Ovary (tissue), 9 donors: Measurements from ENCODE around the gene EEFSEC. TPM values are rescaled to one million over a fixed set of nuclear protein-coding genes. Genes with fewer than 3 reads are reported as not detected.
A peak's percentile ranks its signal among the peaks of the same experiment; 100 is the strongest.

ENCODE experiments used
- DNase-seq, 5 donors: peaks; one replicate each; pipeline ENCODE4 v3.0.0-alpha.2; 2019 to 2020
- H3K27ac ChIP-seq, 2 donors: fragments of 200-600 bp; one replicate each; pipeline versions ENCODE4 v1.5.1 to v1.8.0; 2019 to 2022
- H3K27me3 ChIP-seq: fragments of 200-600 bp; one replicate; pipeline ENCODE4 v1.8.0; 2022
- H3K36me3 ChIP-seq: fragments of 200-600 bp; sonication (generic); one replicate; pipeline ENCODE4 v1.5.1; 2019
- H3K4me1 ChIP-seq: one replicate; pipeline ENCODE4 v1.8.1; 2013; ENCODE audit warnings: mild to moderate bottlenecking, moderate library complexity; ENCODE audit not compliant: insufficient read depth
- H3K4me3 ChIP-seq: fragments of 200-600 bp; sonication (generic); one replicate; pipeline ENCODE4 v1.5.1; 2017
- H3K9me3 ChIP-seq, 2 donors: fragments of 200-600 bp in 1 of 2; sonication (generic) in 1 of 2; one replicate each; pipeline versions ENCODE4 v1.5.1 to v1.8.1; 2013 to 2019; ENCODE audit warnings: mild to moderate bottlenecking in 1 of 2, moderate library complexity in 1 of 2
- EP300 ChIP-seq: sonication (generic); formaldehyde crosslinking; IDR thresholded peaks from one replicate; pipeline ENCODE4 v1.6.1; 2017; ENCODE audit warnings: antibody characterized with exemption
- POLR2A ChIP-seq: fragments of 450-650 bp; IDR thresholded peaks from one replicate; pipeline ENCODE4 v1.6.1; 2017; ENCODE audit warnings: antibody characterized with exemption, mild to moderate bottlenecking, moderate library complexity
- WGBS, 3 donors: extraction: QIAGEN DNeasy Blood & Tissue Kit in 1 of 3; methylation state at CpG; one replicate each; pipeline versions ENCODE4 v1.1.5 to v1.1.7; 2013 to 2017; 5-methylcytosine and 5-hydroxymethylcytosine counted together
- intact Hi-C, 4 donors: fragments of 100-400 bp; cut with DNase I; formaldehyde crosslinking; loops; one replicate each; pipeline versions ENCODE4 v1.11.0 to v1.15.1; 2022 to 2023
- polyA plus RNA-seq, 2 donors: library from polyadenylated mRNA; stranded (reverse); fragments of 200-250 nt in 1 of 2; fragments of 350-450 nt in 1 of 2; fragmentation: Illumina TruSeq in 1 of 2; extraction: RNeasy Lipid Tissue Mini Kit (QIAGEN cat#74804) in 1 of 2; gene quantifications; one replicate each; pipeline ENCODE4 v1.2.3, GENCODE V29; 2013 to 2014
- total RNA-seq, 7 donors: library from RNA; depleted of rRNA in 2 of 7; stranded (reverse); fragments of >200 nt in 2 of 7; fragmentation: NEBNext Ultra II Directional in 3 of 7; extraction: Animal tissue kit (Norgen Biotek cat#: 25700) in 3 of 7; gene quantifications; one replicate each; pipeline versions ENCODE4 v1.1.0 to v1.2.4, GENCODE V29; 2016 to 2023
- TF ChIP-seq, protein P1 (sequence below), 3 donors: fragments of 450-650 bp in 2 of 3; fragments of 200-600 bp in 1 of 3; IDR thresholded peaks; one replicate each; pipeline versions ENCODE4 v1.5.1 to v1.8.0; 2016 to 2022; ENCODE audit warnings: antibody characterized with exemption in 3 of 3, mild to moderate bottlenecking in 1 of 3
- donor health status: DM: no; HTN: no; CAD: no; lungs with moderate emphysema.
- donor health status: DM: no; HTN: no; CAD: no.
- donor health status: Bipolar disorder and iron deficiency.
- donor health status: DM: yes; HTN: yes; CAD: no.
- donor health status: DM: no; HTN: no; CAD: no.
- donor health status: DM: yes; HTN: yes; CAD: no.

The EEFSEC gene
- total and polyA plus RNA-seq, 9 donors = 6.8 to 21.0 (median 15.4) TPM

DNA sequence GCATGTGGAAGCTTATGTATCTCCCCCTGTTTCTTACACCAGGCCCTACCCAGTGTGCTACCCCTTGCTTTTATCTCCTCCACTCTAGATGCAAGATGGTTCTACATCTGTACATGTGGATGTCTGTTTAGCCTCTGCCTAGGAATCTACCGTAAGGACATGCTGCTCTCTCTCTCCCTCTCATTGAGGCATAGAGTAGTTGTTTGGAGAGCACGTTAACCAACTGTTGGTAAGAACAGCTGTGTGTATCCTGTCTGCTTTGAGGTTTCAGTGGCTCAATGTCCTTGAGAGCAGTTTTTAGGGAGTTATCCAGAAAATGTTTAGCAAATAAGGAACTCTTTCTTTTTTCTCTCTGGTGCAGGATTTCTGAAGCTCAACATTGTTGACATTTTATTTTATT, 160.7 kb downstream of the EEFSEC start:
- no peaks in the 10 kb centered on the region for H3K9me3 ChIP-seq
- WGBS, 3 donors = 12 to 29% (median 28%) methylated on average over 2 of the region's 2 CpGs
- no peak for DNase-seq
- no peak overlapping the region for H3K27ac ChIP-seq
- H3K27me3 ChIP-seq = no peaks in the 10 kb centered on the region
- H3K4me3 ChIP-seq = no peak overlapping the region
- no peak for TF ChIP-seq POLR2A
- TF ChIP-seq, protein P1, sequence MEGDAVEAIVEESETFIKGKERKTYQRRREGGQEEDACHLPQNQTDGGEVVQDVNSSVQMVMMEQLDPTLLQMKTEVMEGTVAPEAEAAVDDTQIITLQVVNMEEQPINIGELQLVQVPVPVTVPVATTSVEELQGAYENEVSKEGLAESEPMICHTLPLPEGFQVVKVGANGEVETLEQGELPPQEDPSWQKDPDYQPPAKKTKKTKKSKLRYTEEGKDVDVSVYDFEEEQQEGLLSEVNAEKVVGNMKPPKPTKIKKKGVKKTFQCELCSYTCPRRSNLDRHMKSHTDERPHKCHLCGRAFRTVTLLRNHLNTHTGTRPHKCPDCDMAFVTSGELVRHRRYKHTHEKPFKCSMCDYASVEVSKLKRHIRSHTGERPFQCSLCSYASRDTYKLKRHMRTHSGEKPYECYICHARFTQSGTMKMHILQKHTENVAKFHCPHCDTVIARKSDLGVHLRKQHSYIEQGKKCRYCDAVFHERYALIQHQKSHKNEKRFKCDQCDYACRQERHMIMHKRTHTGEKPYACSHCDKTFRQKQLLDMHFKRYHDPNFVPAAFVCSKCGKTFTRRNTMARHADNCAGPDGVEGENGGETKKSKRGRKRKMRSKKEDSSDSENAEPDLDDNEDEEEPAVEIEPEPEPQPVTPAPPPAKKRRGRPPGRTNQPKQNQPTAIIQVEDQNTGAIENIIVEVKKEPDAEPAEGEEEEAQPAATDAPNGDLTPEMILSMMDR (IDR thresholded peaks at IDR 0.05) = no peak
- no peak for TF ChIP-seq EP300
- no peaks in the 10 kb centered on the region for H3K36me3 ChIP-seq
- intact Hi-C loops = no loop called here
- peaks cover 18% of the 10 kb centered on the region for H3K4me1 ChIP-seq

DNA sequence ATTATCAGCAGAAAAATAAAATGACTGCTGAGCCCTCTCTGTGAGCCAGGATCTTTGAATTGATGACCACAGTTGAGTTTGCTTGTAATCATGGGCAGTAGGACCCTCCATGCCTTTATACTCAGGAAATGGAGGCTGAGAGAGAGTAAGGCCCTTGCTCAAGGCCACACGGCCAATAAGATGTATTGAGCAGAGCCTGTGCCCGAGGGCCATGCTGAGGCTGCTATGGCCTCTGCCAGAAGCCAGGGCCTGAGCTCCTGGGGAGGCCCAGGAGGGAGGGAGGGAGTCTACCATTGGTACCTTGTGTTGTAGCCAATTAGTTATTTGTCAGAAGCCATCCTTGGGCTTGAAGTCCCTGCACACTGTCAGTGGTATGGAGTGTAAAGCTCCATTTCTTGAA, 162.0 kb downstream of the EEFSEC start:
- no peaks in the 10 kb centered on the region for H3K9me3 ChIP-seq
- peaks cover 16% of the 10 kb centered on the region for H3K4me1 ChIP-seq
- TF ChIP-seq, protein P1 (IDR thresholded peaks at IDR 0.05) = no peak
- TF ChIP-seq POLR2A = no peak
- no peak for TF ChIP-seq EP300
- H3K36me3 ChIP-seq = no peaks in the 10 kb centered on the region
- 89 to 97% (median 95%) methylated on average over 2 of the region's 2 CpGs for WGBS, 3 donors
- H3K27ac ChIP-seq = no peak overlapping the region
- intact Hi-C loops = no loop called here
- H3K27me3 ChIP-seq = no peaks in the 10 kb centered on the region
- H3K4me3 ChIP-seq = no peak overlapping the region
- no peak for DNase-seq

DNA sequence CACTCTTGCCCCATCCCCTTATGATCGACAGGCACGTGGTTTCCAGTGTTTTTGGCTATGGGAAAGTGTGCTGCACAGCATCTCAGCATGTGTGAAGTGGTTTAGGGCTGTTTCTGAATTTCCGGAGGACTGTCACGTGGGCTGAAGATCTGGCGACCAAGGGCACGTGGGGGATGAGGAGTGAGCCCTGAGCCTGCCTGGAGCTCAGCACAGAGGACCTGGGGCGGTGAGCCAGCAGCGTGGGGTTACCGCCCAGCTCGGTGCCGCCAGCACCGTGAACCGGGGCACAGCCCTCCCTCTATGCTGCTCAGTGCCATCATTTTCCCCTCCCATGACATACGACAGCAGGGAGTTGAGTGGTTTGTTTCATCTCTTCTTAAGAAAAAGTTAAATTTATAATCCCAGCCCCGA, 163.2 kb downstream of the EEFSEC start:
- Histone ChIP-seq H3K9me3 (no peaks in the 10 kb centered on the region), H3K4me3 (no peak overlapping the region), H3K27me3 (no peaks in the 10 kb centered on the region), H3K27ac (no peak overlapping the region), H3K4me1 (peaks cover 11% of the 10 kb centered on the region), H3K36me3 (no peaks in the 10 kb centered on the region)
- WGBS, 3 donors = 13 to 16% (median 15%) methylated on average over 15 of the region's 15 CpGs
- no peak for TF ChIP-seq EP300
- TF ChIP-seq, protein P1 (IDR thresholded peaks at IDR 0.05) = no peak
- no peak for TF ChIP-seq POLR2A
- peak; percentile 55 to 80 (median 69) for DNase-seq
- intact Hi-C loops = no loop called here

DNA sequence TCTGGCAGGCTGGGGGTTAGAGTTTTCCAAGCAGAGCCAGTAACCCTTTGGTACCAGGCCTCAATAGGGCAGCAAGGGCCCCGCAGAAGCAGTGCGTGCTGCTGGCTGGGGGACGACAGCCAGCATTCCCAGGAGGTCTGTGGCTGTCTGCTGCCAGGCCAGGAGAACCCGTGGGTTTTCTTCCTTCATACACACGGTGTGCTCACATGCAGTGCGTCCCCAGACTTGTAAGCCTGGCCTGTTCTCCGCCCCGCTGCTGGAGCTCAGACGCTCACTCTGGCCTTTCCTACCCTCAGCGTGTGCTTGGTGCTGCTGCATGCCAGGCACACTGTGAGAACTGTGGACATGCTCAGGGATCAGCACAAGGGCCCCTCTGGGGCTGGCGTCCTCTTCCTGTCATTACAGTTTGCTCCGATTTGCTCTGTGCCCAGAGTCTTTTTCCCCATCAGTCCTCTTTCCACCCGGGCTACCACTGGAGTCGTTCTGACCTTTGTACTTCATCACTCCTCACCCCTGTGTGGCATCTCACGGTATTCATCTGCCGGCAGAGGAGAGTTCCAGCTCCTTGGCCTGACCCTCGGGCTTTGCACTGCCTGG, 163.9 kb downstream of the EEFSEC start:
- TF ChIP-seq, protein P1 (IDR thresholded peaks at IDR 0.05) = no peak
- TF ChIP-seq POLR2A = no peak
- no peak for TF ChIP-seq EP300

More for the DNA sequence above, 163.9 kb downstream of the EEFSEC start:
- Histone ChIP-seq H3K9me3 (no peaks in the 10 kb centered on the region), H3K27ac (peak overlapping the region in 1 of 2 donors; percentile 12), H3K4me1 (peaks cover 11% of the 10 kb centered on the region), H3K36me3 (no peaks in the 10 kb centered on the region), H3K27me3 (no peaks in the 10 kb centered on the region), H3K4me3 (no peak overlapping the region)
- intact Hi-C loops = no loop called here
- WGBS, 3 donors = 52 to 71% (median 66%) methylated on average over 17 of the region's 17 CpGs
- peak in 1 of 5 donors; percentile 35 for DNase-seq
